Iris pigment epithelial cell (primary cell): ENCODE measurements around the gene ACAP1.

ENCODE experiments used
- DNase-seq: peaks from one replicate; pipeline ENCODE4 v3.0.0-alpha.2; 2011; ENCODE audit warnings: low read depth

Gene ACAP1

GRCh38 chr17:7391307-7391706 lies 55.0 kb downstream of the ACAP1 start:
- DNase-seq: no peak

DNA sequence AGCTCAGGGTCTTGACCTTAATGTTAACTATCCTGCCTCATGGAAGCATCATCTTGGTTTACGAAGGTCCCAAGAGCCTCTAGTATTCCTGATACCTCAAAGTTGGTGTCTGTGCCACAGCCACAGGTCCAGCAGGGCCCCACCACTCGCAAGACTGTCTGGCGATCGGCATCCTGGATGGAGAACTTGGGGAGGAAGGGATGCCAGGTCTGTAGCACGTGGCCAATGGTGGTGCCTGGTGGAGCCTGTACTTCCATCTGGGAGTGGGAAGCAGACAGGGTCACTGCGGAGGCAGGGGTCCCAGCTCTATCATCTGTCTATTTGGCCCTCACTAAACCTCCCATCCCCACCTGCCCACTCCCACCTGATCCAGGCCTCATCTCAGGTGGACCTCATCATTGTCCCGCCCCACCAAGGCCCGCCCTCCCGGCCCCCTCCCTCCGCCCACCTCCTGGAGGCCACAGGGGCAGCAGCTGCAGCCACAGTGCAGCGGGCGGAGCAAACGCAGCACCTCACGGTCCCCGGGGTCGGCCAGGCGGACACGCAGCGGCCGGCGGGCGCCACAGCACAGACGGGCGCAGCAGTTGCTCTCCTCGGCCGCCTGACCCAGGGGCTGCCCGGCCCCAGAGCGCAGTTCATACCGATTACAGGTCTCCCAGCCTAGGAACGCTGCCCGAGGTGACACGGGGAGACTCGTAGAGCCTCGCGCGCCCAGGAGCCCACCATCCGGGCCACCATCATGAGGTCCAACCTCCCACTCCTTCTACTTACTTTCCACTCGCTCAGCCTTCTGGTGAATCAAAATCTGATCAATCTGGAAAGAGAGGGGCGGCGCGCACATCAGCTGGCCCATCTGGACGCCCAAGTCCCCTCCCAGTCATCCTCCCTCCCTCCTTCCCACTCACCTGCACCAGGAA lies 56.6 kb downstream of the ACAP1 start:
- no peak for DNase-seq

DNA sequence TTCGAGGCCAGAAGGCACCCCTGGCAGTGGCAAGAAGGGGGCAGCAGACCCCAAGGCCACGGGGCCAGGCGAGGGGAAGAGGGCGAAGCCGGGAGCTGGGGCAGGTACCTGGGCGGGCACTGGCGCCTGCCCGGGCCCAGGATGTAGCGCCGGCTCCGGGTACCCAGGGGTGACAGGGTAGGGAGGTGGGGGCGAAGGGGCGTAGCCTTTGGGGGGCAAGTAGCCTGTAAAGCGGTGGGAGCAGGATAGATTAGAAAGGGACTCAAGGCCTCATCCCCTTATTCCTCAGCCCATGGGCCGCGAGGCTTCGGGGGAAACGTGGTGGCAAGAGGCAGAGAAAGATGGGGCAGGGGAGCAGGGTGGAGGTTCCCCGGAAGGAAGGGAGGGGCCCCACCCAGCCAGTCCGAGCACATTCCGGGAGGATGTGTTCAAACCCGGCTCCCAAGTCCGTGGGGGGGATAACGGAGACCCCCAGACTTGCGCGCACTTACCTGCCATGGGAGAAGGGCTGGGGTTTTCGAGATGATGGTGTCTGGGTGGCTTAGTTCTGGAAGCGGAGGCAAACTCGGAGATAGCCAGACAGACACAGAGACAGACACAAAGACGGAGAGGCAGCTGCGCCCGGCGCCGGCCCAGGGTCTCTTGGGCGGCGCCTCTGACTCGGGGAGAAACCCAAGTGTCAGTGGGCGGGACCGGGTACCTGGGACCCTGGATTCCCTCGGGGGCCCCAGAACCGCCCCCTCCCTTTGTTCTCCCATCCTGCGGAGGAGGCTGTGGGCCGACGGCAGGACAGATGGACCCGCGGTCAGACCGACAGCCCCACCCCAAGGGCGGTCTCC lies 57.5 kb downstream of the ACAP1 start:
- DNase-seq: no peak

DNA sequence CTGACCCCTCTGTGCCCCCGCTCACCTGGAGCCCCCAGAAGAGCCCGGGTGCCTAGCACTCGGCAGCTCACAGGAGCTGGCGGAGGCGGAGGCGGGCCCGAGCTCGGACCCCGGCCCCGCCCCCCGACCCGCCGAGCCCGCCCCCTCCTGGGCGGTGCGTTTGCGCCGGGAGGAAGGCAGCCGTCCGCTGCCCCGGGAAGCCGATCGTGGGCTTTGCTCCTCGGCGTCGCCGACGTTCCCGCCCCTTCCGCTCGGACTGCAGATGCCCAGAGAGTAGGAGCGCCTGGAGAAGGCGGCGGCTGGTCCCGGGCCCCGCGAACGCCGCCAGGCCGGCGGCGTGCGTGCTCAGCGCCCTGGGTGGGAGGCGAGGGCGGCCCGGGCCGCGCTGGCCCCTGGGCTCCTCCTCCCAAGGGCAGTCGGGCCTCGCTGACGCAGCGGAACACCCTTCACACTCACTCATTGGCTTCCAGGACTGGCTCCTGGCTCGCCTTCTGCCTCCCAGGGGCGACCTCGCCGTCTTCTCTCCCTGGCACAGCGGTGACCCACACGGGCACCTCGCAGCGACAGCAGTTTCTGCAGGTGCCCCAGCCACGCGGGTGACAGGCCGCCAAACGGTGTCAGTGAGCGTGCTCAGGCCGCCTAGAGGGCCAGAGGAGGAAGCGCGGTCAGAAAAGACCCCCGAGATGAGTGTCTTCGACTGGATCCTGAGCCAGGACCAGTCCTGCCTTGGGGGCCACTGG lies 58.3 kb downstream of the ACAP1 start, which contains the start of gene PLSCR3:
Gene PLSCR3, minus strand, starts transcription at position 74 of the 740 bp plus-strand sequence. CDS start 415 bp downstream, outside the sequence.
- DNase-seq: peak; percentile 80

DNA sequence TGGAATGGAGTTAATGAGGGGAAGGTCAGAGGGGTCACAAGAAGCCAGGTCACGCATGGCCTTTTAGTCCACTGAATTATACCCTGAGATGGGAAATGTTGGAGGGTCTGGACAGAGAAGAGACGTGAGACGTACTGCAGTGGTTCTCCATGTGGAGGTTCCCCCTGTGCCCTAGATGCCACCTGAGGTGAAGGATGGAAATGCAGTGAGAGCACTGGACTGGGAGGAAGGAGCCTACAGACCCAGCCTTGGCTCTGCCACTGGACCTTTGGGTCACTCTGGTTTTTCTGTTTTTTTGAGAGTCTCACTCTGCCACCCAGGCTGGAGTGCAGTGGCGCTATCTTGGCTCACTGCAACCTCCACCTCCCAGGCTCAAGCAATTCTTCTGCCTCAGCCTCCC lies 59.8 kb downstream of the ACAP1 start:
- no peak for DNase-seq

DNA sequence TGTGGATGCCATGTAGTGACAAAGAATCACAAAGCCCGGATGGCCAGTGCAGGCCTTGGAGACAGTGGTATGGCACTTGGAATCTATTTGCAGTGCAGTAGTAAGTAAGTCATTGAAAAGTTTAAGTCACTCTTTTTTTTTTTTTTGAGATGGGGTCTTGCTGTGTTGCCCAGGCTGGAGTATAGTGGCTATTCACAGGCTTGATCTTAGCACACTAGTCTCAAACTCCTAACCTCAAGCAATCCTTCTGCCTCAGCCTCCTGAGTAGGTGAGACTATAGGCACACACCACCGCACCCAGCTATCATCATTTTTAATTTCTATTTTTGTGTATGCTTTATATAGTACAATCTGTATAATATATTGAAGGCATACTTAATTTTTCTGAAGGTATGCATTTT lies 62.3 kb downstream of the ACAP1 start:
- no peak for DNase-seq
